HG03469 (cell line): ENCODE data around the gene ADAMTS20.

ENCODE experiments used
- ATAC-seq: cut with Tn5 transposase; IDR thresholded peaks from one replicate; pipeline ENCODE4 v1.9.1; 2021; ENCODE audit warnings: mild to moderate bottlenecking, moderate library complexity, moderate number of reproducible peaks; ENCODE audit not compliant: unreplicated experiment

Gene ADAMTS20

DNA sequence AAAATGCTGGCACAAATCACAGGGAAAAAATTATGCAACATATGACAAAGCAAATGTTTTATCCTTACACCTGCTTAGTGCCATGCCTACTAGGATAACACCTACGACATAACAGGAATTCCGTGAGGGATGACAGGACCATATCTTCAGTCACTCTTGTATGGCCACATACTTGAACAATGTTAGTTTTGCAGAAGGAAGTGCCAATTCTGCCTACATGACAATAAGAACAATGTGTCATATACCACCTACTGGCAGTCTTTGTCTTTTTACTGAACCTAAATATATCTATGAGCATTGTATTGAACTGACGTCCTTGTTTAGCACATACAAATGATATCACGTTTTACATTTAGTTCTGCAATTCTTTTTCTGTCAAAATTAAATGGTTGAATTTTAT is 234.0 kb downstream of the ADAMTS20 start:
- no peak for ATAC-seq

DNA sequence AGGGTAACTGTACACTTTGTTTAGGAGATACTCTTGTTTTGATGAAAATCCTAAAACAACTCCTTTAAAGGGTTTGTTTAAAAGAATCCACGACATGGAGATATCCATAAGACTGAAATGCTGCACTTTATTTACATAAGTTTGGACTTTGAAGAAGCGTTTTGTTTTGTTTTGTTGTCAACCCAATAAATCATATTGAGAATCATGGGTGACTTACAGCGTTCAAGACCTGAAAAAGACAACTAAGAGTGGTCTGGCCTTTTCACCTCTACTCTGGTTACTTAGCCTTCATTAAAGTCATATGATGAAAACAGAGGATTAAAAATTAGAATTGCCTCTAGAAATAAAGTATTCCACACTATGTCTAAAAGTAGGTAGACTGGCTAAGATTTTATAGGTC is 234.8 kb downstream of the ADAMTS20 start:
- ATAC-seq, result no peak

DNA sequence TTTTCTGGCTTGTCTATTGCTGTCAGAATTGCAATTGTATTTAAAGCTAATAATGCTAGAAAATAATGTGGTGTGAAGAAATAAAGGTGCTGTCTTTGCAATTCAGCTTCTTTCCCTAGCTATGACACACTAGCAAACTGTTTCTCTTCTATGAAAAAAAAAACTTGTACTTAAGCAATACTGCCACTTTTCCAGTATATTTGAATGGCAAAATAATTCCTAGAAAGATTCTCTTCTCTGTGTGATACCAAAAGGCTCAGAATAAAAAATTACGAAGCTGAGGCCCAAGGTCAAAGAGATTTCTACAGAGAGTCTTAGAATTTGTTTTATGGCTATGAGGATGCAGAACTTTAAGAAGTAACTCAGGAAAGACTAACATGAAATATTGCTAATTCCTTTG is 235.5 kb downstream of the ADAMTS20 start:
- ATAC-seq, result no peak

DNA sequence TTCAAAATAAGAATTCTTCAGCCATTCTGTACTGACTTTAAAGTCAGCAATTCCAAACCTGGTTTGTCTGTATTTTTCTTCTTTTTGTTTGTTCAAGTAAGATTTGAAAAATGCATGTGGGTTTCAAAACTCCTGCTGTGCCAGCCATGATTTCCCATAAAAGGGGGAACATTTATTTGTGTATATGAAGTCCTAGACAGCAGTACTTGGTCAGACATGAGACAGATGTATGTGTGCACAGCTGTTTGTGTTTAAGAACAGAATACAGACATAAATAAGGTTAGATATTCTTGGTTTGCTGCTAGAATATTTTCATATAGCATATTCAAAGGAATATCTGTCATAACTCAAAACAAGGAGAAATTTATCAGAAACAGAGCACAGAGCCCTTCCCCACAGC is 236.0 kb downstream of the ADAMTS20 start:
- no peak for ATAC-seq

DNA sequence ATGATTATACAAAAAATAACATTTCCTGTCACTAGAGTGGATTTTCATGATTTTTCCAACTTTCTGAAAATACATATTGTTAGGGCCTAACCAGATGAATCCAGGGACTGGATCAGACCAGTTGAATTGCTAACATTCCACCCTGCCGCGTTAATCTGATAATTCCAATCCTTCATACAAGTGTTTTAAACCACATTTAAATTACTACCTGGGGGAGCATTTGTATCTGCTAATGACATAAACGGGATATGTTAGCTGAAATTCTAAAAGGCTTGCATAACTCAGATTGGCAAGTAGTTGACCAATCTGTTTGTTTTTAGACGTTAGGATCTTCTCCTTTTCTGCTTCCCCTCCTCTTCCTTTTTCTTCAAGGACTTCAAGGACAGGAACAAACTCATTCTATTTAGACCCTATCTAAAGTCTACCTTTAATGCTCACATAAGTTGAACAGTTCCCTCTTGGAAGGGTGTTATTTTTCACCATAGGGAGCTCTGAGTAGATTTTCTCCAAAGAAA is 239.0 kb downstream of the ADAMTS20 start:
- no peak for ATAC-seq

DNA sequence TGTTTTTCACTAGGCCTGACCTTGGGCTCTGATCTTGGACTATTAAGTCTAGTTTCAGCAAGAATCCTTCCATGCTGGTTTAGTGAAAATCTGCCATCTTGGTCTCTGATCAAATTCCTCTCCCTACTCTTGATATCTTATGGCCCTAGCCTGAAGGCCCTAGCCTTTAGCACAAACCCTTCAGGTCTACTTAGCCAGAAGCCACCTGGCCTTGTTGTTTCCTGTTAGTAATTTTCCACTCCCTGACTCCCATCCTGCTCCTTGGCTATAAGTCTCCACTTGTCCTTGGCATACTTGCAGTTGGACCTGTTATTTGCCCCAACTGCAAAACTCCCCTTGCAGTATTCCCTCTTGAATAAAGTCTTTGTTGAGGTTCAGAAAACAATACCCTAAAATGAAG is 241.4 kb downstream of the ADAMTS20 start:
- ATAC-seq, result no peak

DNA sequence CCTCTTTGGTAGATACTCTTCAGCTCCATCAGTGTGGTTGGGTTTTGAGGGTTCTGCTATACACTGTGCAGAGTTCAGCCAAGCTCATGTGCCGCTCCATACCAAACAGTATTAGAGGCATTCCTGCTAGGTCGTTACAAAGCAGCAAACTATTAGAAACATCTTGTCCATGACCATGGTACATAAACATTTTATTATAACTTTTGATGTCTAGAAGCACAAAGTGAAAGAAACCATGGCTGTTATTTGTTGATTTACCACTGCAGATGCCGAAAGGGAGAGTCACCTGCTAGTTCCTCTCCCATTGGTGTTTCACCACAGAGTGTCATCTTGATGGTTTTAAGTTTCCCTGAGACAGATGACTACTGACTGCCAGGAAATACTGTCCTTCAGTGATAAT is 242.0 kb downstream of the ADAMTS20 start:
- ATAC-seq, result no peak

DNA sequence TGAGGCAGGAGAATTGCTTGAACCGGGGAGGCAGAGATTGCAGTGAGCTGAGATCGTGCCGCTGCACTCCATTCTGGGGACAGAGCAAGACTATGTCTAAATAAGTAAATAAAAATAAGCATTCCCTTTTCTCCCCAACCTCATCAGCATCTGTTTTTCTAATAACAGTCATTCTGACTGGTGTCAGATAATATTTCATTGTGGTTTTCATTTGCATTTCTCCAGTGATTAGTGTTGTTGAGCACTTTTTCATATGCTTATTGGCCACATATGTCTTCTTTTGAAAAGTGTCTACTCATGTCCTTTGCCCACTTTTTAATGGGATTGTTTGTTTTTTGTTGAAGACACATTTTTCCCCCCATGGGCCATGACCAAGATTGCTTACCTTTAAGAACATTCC is 243.2 kb downstream of the ADAMTS20 start:
- no peak for ATAC-seq

DNA sequence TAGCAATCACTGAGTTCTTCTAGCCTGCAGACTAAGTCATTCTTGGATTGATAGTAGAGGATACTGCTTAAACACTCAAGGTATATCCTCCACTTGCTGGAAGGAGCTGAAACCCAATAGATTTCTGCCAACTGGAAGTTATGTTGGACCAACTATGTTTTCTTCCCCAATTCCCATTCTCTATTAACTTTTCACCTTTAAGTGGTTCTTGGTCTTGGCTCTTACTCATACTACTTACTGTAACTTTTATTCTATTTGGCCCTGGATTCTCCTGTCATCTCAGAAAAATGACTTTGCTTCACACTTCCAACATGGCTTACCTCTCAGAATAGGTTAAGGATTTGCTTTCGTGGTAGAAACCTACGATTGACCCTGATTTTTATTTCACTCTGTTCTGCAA is 244.9 kb downstream of the ADAMTS20 start:
- no peak for ATAC-seq

DNA sequence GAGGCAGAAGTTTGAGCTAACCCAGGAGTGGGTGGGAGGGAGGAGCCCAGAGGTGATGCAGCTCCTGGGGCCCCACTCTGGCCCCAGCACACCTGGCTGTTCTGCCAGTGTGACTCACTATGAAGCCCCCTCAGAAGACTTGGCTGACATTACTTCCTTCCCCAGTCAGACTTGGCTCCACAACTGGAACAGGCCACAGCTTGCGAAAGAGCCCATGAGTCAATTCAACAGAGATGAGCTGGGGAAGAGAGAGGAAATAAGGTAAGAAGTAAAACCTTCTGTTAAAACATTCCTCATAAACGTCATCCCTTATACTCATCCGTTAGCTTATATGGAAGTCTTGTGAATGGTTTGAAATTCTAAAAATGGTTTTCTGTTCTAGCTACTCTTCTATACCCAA is 245.9 kb downstream of the ADAMTS20 start:
- no peak for ATAC-seq

DNA sequence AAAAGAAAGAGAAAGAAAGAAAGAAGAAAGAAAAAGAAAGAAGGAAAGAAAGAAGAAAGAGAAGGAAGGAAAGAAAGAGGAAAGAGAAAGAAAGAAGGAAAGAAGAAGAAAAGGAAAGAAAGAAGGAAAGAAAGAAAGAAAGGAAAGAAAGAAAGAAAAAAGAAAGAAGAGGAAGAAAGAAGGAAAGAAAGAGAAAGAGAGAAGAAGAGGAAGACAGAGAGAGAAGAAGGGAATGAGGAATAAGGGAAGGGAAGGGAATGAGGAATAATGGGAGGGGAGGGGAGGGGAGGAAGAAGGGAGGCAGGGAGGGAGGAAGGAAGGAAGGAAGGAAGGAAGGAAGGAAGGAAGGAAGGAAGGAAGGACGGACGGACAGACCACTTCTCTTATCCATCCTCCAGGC is 246.9 kb downstream of the ADAMTS20 start:
- no peak for ATAC-seq
